Measurements from ENCODE around the gene EOGT.

The EOGT gene

DNA sequence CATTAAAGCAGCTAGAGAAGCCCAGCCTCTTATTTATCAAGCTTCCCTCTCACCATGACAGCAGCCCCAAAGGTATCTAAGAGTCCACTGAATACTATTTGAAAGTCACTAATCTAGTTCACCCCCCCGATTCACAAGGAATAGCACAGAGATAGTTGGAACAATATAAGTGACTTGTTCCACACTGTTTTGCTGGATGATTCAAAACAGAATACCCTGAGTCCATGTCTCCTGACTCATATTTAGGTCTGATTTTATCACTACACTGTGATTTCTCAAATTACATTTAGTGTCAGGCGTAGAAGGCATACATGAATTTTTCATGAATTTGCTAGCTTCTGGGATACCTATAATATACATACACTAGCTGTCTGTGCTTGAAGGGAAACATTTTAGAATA is 18.7 kb upstream of the EOGT start:
- H3K27ac ChIP-seq (ENCODE audit: low read depth, low read length, severe bottlenecking): no peak overlapping the region
- H3K4me1 ChIP-seq (ENCODE audit: control insufficient read depth, insufficient read depth, low read length, poor library complexity, severe bottlenecking): no peaks in the 10 kb centered on the region
- H3K9me3 ChIP-seq (ENCODE audit: control insufficient read depth, low read length): no peaks in the 10 kb centered on the region
- WGBS, 2 experiments (ENCODE audit: insufficient coverage in 2 of 2): 100% methylated on average over 1 of the region's 2 CpGs; no CpG with 5 or more reads in 1 of the 2 experiments
- no peak overlapping the region for H3K4me3 ChIP-seq (ENCODE audit: extremely low read depth, insufficient read depth, low read length, poor library complexity, severe bottlenecking)
- peaks cover 83% of the 10 kb centered on the region for H3K36me3 ChIP-seq (ENCODE audit: control insufficient read depth, insufficient read depth, low read length)

DNA sequence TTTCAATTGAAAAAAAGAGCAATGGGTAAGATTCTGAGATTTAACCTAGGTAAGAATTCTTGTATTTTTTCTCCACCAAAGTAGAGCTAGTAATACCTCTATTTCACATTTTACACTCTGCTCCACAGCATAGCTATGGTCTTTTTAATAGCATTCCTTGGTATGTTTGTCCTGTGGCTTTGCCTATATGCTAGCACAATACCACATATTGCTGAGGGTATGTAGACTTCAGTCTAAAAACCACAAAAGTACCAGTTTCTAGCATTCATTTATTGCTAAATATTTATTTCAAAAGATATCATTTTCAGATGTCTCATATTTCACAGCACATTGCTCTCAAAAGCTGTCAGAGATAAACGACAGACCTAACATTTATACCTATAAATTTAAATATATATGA is 18.2 kb upstream of the EOGT start:
- no peak overlapping the region for H3K27ac ChIP-seq (ENCODE audit: low read depth, low read length, severe bottlenecking)

DNA sequence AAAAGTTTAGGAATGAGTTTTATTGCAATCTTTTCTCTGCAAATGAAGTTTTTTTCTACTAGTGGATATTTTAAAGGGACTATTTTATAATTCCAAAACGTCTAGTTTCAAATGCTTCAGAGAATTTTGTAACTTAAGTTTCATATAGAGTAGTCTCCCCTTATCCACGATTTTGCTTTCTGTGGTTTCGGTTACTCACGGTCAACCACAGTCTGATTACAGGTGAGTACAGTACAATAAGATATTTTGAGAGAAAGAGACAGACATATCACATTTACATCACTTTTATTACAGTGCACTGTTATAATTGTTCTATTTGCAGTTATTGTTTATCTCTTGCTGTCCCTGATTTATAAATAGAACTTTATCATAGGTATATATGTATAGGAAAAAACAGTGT is 7.4 kb upstream of the EOGT start:
- Histone ChIP-seq H3K27ac (ENCODE audit: low read depth, low read length, severe bottlenecking) (no peak overlapping the region), H3K36me3 (ENCODE audit: control insufficient read depth, insufficient read depth, low read length) (peaks cover 43% of the 10 kb centered on the region), H3K9me3 (ENCODE audit: control insufficient read depth, low read length) (no peaks in the 10 kb centered on the region), H3K4me3 (ENCODE audit: extremely low read depth, insufficient read depth, low read length, poor library complexity, severe bottlenecking) (no peak overlapping the region), H3K4me1 (ENCODE audit: control insufficient read depth, insufficient read depth, low read length, poor library complexity, severe bottlenecking) (no peaks in the 10 kb centered on the region)
- no CpG with 5 or more reads among the region's 4 CpGs for WGBS, 2 experiments (ENCODE audit: insufficient coverage in 2 of 2)

More for the DNA sequence above, 18.2 kb upstream of the EOGT start:
- Histone ChIP-seq H3K36me3 (ENCODE audit: control insufficient read depth, insufficient read depth, low read length) (peaks cover 84% of the 10 kb centered on the region), H3K9me3 (ENCODE audit: control insufficient read depth, low read length) (no peaks in the 10 kb centered on the region), H3K4me3 (ENCODE audit: extremely low read depth, insufficient read depth, low read length, poor library complexity, severe bottlenecking) (no peak overlapping the region), H3K4me1 (ENCODE audit: control insufficient read depth, insufficient read depth, low read length, poor library complexity, severe bottlenecking) (no peaks in the 10 kb centered on the region)
- no CpG with 5 or more reads among the region's 1 CpG for WGBS, 2 experiments (ENCODE audit: insufficient coverage in 2 of 2)

DNA sequence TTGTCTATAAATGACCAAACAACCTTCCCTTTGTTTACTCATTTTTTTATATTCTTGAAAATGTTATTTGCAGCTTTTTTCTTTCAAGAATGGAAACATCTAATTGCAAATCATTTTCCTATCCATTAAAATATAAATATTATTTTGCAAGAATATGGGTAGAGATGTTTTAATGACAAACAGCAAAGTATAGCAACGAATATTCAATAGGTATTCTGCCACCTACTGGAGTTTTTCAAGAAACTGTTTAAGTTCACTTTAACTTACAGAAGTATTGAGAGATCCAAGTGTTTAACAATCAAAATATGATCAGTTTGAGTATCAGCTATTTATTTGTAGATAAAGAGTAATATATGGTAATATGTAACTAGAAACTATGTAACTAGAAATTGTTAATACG is 6.9 kb upstream of the EOGT start:
- WGBS, 2 experiments (ENCODE audit: insufficient coverage in 2 of 2): no CpG with 5 or more reads among the region's 2 CpGs
- Histone ChIP-seq H3K27ac (ENCODE audit: low read depth, low read length, severe bottlenecking) (no peak overlapping the region), H3K4me1 (ENCODE audit: control insufficient read depth, insufficient read depth, low read length, poor library complexity, severe bottlenecking) (no peaks in the 10 kb centered on the region), H3K9me3 (ENCODE audit: control insufficient read depth, low read length) (no peaks in the 10 kb centered on the region), H3K4me3 (ENCODE audit: extremely low read depth, insufficient read depth, low read length, poor library complexity, severe bottlenecking) (no peak overlapping the region), H3K36me3 (ENCODE audit: control insufficient read depth, insufficient read depth, low read length) (peaks cover 41% of the 10 kb centered on the region)

DNA sequence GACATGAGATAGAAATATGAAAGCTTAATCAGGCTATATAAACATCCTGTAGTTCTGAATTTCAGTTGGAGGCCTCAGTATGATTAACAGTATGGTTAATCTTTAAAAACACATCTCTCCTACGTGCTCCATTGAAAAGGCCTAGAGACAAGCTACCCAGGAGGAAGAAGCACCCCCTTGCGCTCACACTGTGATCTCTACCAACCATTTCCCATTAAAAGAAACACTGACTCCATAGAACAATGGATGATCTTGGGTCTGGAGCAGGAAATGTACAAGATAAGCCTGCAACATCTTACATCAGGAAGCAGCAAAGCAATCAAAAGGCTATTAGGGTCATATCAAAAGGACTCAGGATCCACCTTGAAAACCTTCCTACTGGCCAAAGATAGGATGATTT is 3.4 kb upstream of the EOGT start:
- H3K9me3 ChIP-seq (ENCODE audit: control insufficient read depth, low read length): no peaks in the 10 kb centered on the region
- WGBS, 2 experiments (ENCODE audit: insufficient coverage in 2 of 2): no CpG with 5 or more reads among the region's 2 CpGs
- no peak overlapping the region for H3K27ac ChIP-seq (ENCODE audit: low read depth, low read length, severe bottlenecking)
- peaks cover 33% of the 10 kb centered on the region for H3K36me3 ChIP-seq (ENCODE audit: control insufficient read depth, insufficient read depth, low read length)
- no peak overlapping the region for H3K4me3 ChIP-seq (ENCODE audit: extremely low read depth, insufficient read depth, low read length, poor library complexity, severe bottlenecking)
- H3K4me1 ChIP-seq (ENCODE audit: control insufficient read depth, insufficient read depth, low read length, poor library complexity, severe bottlenecking): peaks cover 6% of the 10 kb centered on the region

DNA sequence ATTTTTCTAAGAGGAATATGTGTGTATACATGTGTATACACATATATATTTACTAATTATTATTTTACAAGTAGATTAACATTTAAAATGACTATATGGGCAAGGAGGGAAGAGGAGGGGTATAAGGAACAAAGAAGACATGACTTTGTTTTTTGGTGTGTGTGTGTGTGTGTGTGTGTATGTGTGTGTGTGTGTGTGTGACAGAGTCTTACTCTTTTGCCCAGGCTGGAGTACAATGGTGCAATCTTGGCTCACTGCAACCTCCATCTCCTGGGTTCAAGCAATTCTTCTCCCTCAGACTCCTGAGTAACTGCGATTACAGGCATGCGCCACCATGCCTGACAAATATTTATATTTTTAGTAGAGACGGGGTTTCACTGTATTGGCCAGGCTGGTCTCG is 2.6 kb upstream of the EOGT start:
- Histone ChIP-seq H3K4me1 (ENCODE audit: control insufficient read depth, insufficient read depth, low read length, poor library complexity, severe bottlenecking) (peaks cover 14% of the 10 kb centered on the region), H3K36me3 (ENCODE audit: control insufficient read depth, insufficient read depth, low read length) (peaks cover 38% of the 10 kb centered on the region), H3K4me3 (ENCODE audit: extremely low read depth, insufficient read depth, low read length, poor library complexity, severe bottlenecking) (no peak overlapping the region), H3K27ac (ENCODE audit: low read depth, low read length, severe bottlenecking) (no peak overlapping the region), H3K9me3 (ENCODE audit: control insufficient read depth, low read length) (no peaks in the 10 kb centered on the region)
- 100% methylated on average over 3 to 4 of the region's 4 CpGs for WGBS, 2 experiments (ENCODE audit: insufficient coverage in 2 of 2)

DNA sequence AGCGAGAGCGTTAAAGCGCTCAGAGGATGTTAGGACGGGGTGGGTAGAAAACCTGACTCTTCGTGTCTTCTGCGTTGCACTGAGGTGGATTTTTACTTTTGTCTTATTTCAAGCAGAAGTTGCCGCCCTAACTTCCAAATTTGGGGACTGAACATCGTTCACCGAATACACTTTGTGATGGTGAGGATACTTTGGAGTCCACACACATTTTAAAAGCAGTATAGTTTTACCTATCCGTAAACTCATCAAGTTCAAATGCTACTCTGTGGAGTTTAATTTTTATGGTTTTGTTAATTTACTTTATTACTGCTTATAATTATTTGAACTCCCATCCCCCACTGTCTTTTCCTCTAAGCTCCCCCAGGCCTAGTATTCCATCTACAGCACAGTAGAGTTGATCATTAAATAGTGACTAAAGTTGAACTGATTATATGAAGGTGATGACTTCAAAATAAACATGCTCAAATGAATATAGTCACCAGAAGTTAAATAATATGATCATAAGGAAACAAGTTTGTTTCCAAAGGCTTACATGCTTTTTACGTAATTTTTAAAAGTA is 617 bp upstream of the EOGT start:
- H3K9me3 ChIP-seq (ENCODE audit: control insufficient read depth, low read length): no peaks in the 10 kb centered on the region
- H3K4me1 ChIP-seq (ENCODE audit: control insufficient read depth, insufficient read depth, low read length, poor library complexity, severe bottlenecking): peaks cover 27% of the 10 kb centered on the region
- peak overlapping the region; percentile 65 for H3K4me3 ChIP-seq (ENCODE audit: extremely low read depth, insufficient read depth, low read length, poor library complexity, severe bottlenecking)
- H3K27ac ChIP-seq (ENCODE audit: low read depth, low read length, severe bottlenecking): peak overlapping the region; percentile 87
- WGBS, 2 experiments (ENCODE audit: insufficient coverage in 2 of 2): 4 to 20% methylated on average over 2 to 4 of the region's 11 CpGs
- H3K36me3 ChIP-seq (ENCODE audit: control insufficient read depth, insufficient read depth, low read length): peaks cover 39% of the 10 kb centered on the region

DNA sequence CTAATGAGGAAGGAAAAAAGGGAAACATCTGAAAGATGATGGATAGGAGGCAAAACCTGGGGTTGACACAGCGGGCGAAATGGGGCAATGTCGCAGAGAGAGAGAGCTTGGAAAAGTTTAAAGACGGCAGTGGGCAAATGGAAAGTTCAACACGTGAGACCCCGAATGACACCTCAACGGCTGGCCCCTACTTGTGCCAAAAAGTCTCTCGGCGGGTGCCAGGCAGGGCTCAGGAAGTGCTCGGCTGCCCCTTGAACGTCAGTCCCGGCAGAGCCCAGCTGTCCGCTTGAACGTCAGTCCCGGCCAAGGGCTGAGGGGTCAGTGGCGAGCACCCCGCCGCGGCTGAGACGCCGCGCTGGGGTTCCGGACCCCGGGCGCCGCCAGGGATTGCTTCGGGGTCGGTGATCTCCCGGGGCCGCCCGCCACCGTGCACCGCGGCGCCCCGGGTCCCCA is 658 bp downstream of the EOGT start:
- 5% methylated on average over 21 to 30 of the region's 36 CpGs for WGBS, 2 experiments (ENCODE audit: insufficient coverage in 2 of 2)
- Histone ChIP-seq H3K9me3 (ENCODE audit: control insufficient read depth, low read length) (no peaks in the 10 kb centered on the region), H3K27ac (ENCODE audit: low read depth, low read length, severe bottlenecking) (peak overlapping the region; percentile 87), H3K4me3 (ENCODE audit: extremely low read depth, insufficient read depth, low read length, poor library complexity, severe bottlenecking) (peak overlapping the region; percentile 65), H3K4me1 (ENCODE audit: control insufficient read depth, insufficient read depth, low read length, poor library complexity, severe bottlenecking) (peaks cover 34% of the 10 kb centered on the region), H3K36me3 (ENCODE audit: control insufficient read depth, insufficient read depth, low read length) (peaks cover 30% of the 10 kb centered on the region)

DNA sequence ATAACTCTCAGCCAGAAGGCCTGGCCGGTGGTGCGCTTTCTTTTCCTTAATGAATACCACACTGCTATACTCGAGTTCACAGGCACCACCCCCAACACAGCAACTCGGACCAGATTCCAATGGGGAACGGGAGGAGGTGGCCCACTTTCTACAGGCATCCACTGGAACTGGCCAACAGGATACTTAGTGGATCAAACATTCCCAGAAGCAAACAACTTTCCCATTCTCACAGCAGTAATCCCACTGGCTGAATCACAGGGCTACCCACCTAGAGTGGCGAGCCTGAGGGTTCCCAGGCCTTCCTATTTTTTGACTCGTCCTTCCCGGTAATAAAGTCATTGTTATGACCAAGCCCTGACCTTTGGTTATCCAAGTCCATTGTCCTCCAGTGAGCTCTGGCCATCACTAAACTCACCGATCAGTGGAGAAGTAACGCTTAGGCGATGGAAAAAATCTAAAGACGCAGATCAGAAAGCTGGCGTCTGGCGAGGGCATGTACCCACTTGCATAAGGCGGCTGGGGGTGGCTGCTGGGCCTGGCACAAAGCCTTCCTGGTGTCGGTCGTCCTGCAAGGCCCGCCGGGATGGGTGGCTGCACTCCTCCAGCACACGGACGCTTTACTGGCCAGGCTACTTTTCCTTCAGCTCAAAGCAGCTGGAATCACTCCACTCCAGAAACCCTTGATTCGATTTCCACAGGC is 1.2 kb downstream of the EOGT start:
- H3K9me3 ChIP-seq (ENCODE audit: control insufficient read depth, low read length): no peaks in the 10 kb centered on the region
- peak overlapping the region; percentile 65 for H3K4me3 ChIP-seq (ENCODE audit: extremely low read depth, insufficient read depth, low read length, poor library complexity, severe bottlenecking)
- H3K36me3 ChIP-seq (ENCODE audit: control insufficient read depth, insufficient read depth, low read length): peaks cover 26% of the 10 kb centered on the region
- H3K4me1 ChIP-seq (ENCODE audit: control insufficient read depth, insufficient read depth, low read length, poor library complexity, severe bottlenecking): peaks cover 34% of the 10 kb centered on the region
- 36% methylated on average over 17 to 20 of the region's 22 CpGs for WGBS, 2 experiments (ENCODE audit: insufficient coverage in 2 of 2)
- peak overlapping the region; percentile 87 for H3K27ac ChIP-seq (ENCODE audit: low read depth, low read length, severe bottlenecking)

DNA sequence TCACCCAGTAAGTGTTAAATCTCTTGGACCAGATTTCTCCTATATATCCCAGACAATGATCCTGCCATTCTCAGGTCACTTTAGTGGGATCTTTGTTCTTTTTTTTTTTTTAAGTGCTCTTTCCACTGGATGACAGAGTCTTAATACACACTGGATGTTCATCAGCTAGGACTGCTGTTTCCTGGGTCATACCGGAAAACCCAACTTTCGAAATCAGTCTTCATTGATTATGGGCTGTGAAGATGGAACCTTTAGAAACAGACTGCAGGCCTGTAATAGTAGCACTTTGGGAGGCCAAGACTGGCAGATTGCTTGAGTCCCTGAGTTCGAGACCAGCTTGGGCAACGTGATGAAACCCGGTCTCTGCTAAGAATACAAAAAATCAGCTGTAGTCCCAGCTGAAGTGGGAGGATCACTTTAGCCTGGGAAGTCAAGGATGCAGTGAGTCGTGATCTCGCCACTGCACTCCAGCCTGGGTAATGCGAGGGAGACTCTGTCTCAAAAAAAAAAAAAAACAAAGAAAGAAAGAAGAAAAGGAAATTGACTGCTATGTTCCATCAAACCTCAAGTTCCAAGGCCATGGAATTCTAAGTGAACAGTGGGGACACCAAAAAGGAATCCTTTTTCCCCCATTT is 2.3 kb downstream of the EOGT start:
- Histone ChIP-seq H3K36me3 (ENCODE audit: control insufficient read depth, insufficient read depth, low read length) (peaks cover 27% of the 10 kb centered on the region), H3K4me3 (ENCODE audit: extremely low read depth, insufficient read depth, low read length, poor library complexity, severe bottlenecking) (no peak overlapping the region), H3K9me3 (ENCODE audit: control insufficient read depth, low read length) (no peaks in the 10 kb centered on the region), H3K27ac (ENCODE audit: low read depth, low read length, severe bottlenecking) (no peak overlapping the region), H3K4me1 (ENCODE audit: control insufficient read depth, insufficient read depth, low read length, poor library complexity, severe bottlenecking) (peaks cover 34% of the 10 kb centered on the region)
- WGBS, 2 experiments (ENCODE audit: insufficient coverage in 2 of 2): 80 to 82% methylated on average over 5 of the region's 8 CpGs
